ENCODE data around the gene PLCB2. TPM values are rescaled to one million over a fixed set of nuclear protein-coding genes. Genes with fewer than 3 reads are reported as not detected.

The PLCB2 gene
- total RNA-seq, 1 experiment from 2014 or later = 61.9 TPM

- Histone ChIP-seq H3K9me3 (replicated peaks) (no peaks in the 10 kb centered on the region), H3K36me3 (peaks cover 89% of the 10 kb centered on the region), H3K27me3 (replicated peaks) (no peaks in the 10 kb centered on the region), H3K4me1 (replicated peaks) (peaks cover 90% of the 10 kb centered on the region), H3K4me3 (no peak overlapping the region), H3K27ac (no peak overlapping the region)
- no peak for DNase-seq (ENCODE audit: low read depth in 1 of 2, low spot score in 2 of 2)
Observed at GRCh38 chr15:40335938-40336743, 28.4 kb upstream of the PLCB2 start.

GRCh38 chr15:40334941-40335795, 27.4 kb upstream of the PLCB2 start:
- Histone ChIP-seq H3K4me1 (replicated peaks) (peaks cover 90% of the 10 kb centered on the region), H3K9me3 (replicated peaks) (no peaks in the 10 kb centered on the region), H3K4me3 (no peak overlapping the region), H3K27me3 (replicated peaks) (no peaks in the 10 kb centered on the region), H3K27ac (no peak overlapping the region), H3K36me3 (peaks cover 95% of the 10 kb centered on the region)
- DNase-seq (ENCODE audit: low read depth in 1 of 2, low spot score in 2 of 2) = no peak

GRCh38 chr15:40334541-40334940, 26.8 kb upstream of the PLCB2 start:
- no peak for DNase-seq (ENCODE audit: low read depth in 1 of 2, low spot score in 2 of 2)
- H3K27ac ChIP-seq = no peak overlapping the region
- no peaks in the 10 kb centered on the region for H3K27me3 ChIP-seq (replicated peaks)
- no peak overlapping the region for H3K4me3 ChIP-seq
- no peaks in the 10 kb centered on the region for H3K9me3 ChIP-seq (replicated peaks)
- H3K36me3 ChIP-seq = peaks cover 95% of the 10 kb centered on the region
- peaks cover 90% of the 10 kb centered on the region for H3K4me1 ChIP-seq (replicated peaks)

GRCh38 chr15:40333922-40334492, 26.3 kb upstream of the PLCB2 start:
- Histone ChIP-seq H3K4me3 (no peak overlapping the region), H3K27ac (0 out of 2 replicates have a peak overlapping the region, but pooled peaks have one; percentile 6), H3K4me1 (replicated peaks) (peaks cover 90% of the 10 kb centered on the region), H3K36me3 (peaks cover 95% of the 10 kb centered on the region), H3K9me3 (replicated peaks) (no peaks in the 10 kb centered on the region), H3K27me3 (replicated peaks) (no peaks in the 10 kb centered on the region)
- peak; percentile 49 to 68 for DNase-seq (ENCODE audit: low read depth in 1 of 2, low spot score in 2 of 2)

- no peak overlapping the region for H3K4me3 ChIP-seq
- H3K27ac ChIP-seq = no peak overlapping the region
- no peak for DNase-seq (ENCODE audit: low read depth in 1 of 2, low spot score in 2 of 2)
- peaks cover 87% of the 10 kb centered on the region for H3K36me3 ChIP-seq
- no peaks in the 10 kb centered on the region for H3K27me3 ChIP-seq (replicated peaks)
- H3K9me3 ChIP-seq (replicated peaks) = no peaks in the 10 kb centered on the region
- H3K4me1 ChIP-seq (replicated peaks) = peaks cover 92% of the 10 kb centered on the region
Observed at GRCh38 chr15:40332113-40332781, 24.5 kb upstream of the PLCB2 start.

- H3K4me3 ChIP-seq = no peak overlapping the region
- H3K4me1 ChIP-seq (replicated peaks) = peaks cover 92% of the 10 kb centered on the region
- peaks cover 87% of the 10 kb centered on the region for H3K36me3 ChIP-seq
- H3K27me3 ChIP-seq (replicated peaks) = no peaks in the 10 kb centered on the region
- H3K9me3 ChIP-seq (replicated peaks) = no peaks in the 10 kb centered on the region
- no peak overlapping the region for H3K27ac ChIP-seq
- DNase-seq (ENCODE audit: low read depth in 1 of 2, low spot score in 2 of 2) = no peak
Observed at GRCh38 chr15:40331637-40332036, 23.9 kb upstream of the PLCB2 start.

GRCh38 chr15:40331026-40331425, 23.3 kb upstream of the PLCB2 start:
- peak overlapping the region; percentile 89; the same call in 1 of the 2 replicates for H3K27ac ChIP-seq
- peaks cover 87% of the 10 kb centered on the region for H3K36me3 ChIP-seq
- H3K27me3 ChIP-seq (replicated peaks) = no peaks in the 10 kb centered on the region
- H3K9me3 ChIP-seq (replicated peaks) = no peaks in the 10 kb centered on the region
- no peak for DNase-seq (ENCODE audit: low read depth in 1 of 2, low spot score in 2 of 2)
- H3K4me1 ChIP-seq (replicated peaks) = peaks cover 92% of the 10 kb centered on the region
- H3K4me3 ChIP-seq = no peak overlapping the region

GRCh38 chr15:40330368-40330836, 22.7 kb upstream of the PLCB2 start:
- Histone ChIP-seq H3K36me3 (peaks cover 87% of the 10 kb centered on the region), H3K9me3 (replicated peaks) (no peaks in the 10 kb centered on the region), H3K4me1 (replicated peaks) (peaks cover 92% of the 10 kb centered on the region), H3K4me3 (no peak overlapping the region), H3K27ac (peak overlapping the region; percentile 89), H3K27me3 (replicated peaks) (no peaks in the 10 kb centered on the region)
- no peak for DNase-seq (ENCODE audit: low read depth in 1 of 2, low spot score in 2 of 2)

- DNase-seq (ENCODE audit: low read depth in 1 of 2, low spot score in 2 of 2) = peak in 1 of 2 experiments; percentile 62
- no peak overlapping the region for H3K4me3 ChIP-seq
- peak overlapping the region; percentile 89 for H3K27ac ChIP-seq
- no peaks in the 10 kb centered on the region for H3K9me3 ChIP-seq (replicated peaks)
- H3K4me1 ChIP-seq (replicated peaks) = peaks cover 90% of the 10 kb centered on the region
- H3K36me3 ChIP-seq = peaks cover 85% of the 10 kb centered on the region
- no peaks in the 10 kb centered on the region for H3K27me3 ChIP-seq (replicated peaks)
Observed at GRCh38 chr15:40329804-40330203, 22.1 kb upstream of the PLCB2 start.

- no peaks in the 10 kb centered on the region for H3K9me3 ChIP-seq (replicated peaks)
- H3K4me1 ChIP-seq (replicated peaks) = peaks cover 80% of the 10 kb centered on the region
- peak overlapping the region; percentile 89 for H3K27ac ChIP-seq
- peak overlapping the region; percentile 1; the same call in 1 of the 2 replicates for H3K4me3 ChIP-seq
- peak in 1 of 2 experiments; percentile 72 for DNase-seq (ENCODE audit: low read depth in 1 of 2, low spot score in 2 of 2)
- H3K27me3 ChIP-seq (replicated peaks) = no peaks in the 10 kb centered on the region
- peaks cover 85% of the 10 kb centered on the region for H3K36me3 ChIP-seq
Observed at GRCh38 chr15:40328751-40329150, 21.0 kb upstream of the PLCB2 start.

GRCh38 chr15:40328176-40328575, 20.4 kb upstream of the PLCB2 start:
- Histone ChIP-seq H3K36me3 (peaks cover 80% of the 10 kb centered on the region), H3K27ac (peak overlapping the region; percentile 89), H3K9me3 (replicated peaks) (no peaks in the 10 kb centered on the region), H3K4me3 (peak overlapping the region; percentile 1), H3K27me3 (replicated peaks) (no peaks in the 10 kb centered on the region), H3K4me1 (replicated peaks) (peaks cover 78% of the 10 kb centered on the region)
- DNase-seq (ENCODE audit: low read depth in 1 of 2, low spot score in 2 of 2) = peak in 1 of 2 experiments; percentile 89

- H3K36me3 ChIP-seq = peaks cover 73% of the 10 kb centered on the region
- peak in 1 of 2 experiments; percentile 46 for DNase-seq (ENCODE audit: low read depth in 1 of 2, low spot score in 2 of 2)
- no peaks in the 10 kb centered on the region for H3K27me3 ChIP-seq (replicated peaks)
- H3K9me3 ChIP-seq (replicated peaks) = no peaks in the 10 kb centered on the region
- H3K4me3 ChIP-seq = peak overlapping the region; percentile 1
- H3K4me1 ChIP-seq (replicated peaks) = peaks cover 83% of the 10 kb centered on the region
- H3K27ac ChIP-seq = peak overlapping the region; percentile 89
Observed at GRCh38 chr15:40327457-40327856, 19.7 kb upstream of the PLCB2 start.

GRCh38 chr15:40325700-40326099, 18.0 kb upstream of the PLCB2 start:
- no peak for DNase-seq (ENCODE audit: low read depth in 1 of 2, low spot score in 2 of 2)
- H3K9me3 ChIP-seq (replicated peaks) = no peaks in the 10 kb centered on the region
- H3K4me3 ChIP-seq = peak overlapping the region; percentile 91
- no peaks in the 10 kb centered on the region for H3K27me3 ChIP-seq (replicated peaks)
- peaks cover 79% of the 10 kb centered on the region for H3K4me1 ChIP-seq (replicated peaks)
- H3K27ac ChIP-seq = no peak overlapping the region
- H3K36me3 ChIP-seq = peaks cover 56% of the 10 kb centered on the region
